ENCODE results near the gene CXCL8.

CXCL8 gene

DNA sequence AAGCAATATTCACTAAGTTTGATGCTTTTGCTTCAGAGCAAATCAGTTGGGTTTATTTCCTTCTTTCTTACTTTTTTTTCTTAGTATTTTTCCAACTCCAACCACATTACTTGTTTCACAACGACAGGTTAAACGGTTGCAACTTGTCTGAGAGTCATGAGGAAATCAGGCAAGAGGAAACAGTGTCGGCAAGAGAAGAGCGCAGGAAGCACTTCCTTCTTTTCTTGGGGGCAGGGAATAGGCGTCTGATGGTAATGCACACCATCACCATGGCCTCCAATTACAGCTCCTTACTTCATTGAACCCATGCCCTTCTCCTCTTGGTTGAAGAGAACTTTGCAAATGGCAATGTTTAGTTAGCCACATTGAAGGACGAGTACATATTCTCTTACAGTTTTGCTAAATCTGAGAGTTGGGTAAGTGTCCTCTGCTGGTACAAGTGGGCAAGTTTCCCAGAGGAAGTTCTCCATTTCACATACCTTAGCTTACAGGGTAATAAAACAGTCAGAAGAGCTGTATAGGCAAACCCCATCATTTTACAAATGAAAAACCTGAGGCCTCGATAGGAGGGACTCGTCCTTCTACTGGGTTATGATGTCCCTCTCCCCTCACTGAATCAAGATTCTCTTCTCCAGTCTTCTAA, 8.3 kb upstream of the CXCL8 start:
- Histone ChIP-seq H3K9me3 (ENCODE audit: low read length) (no peaks in the 10 kb centered on the region), H3K4me1 (ENCODE audit: insufficient read depth, low read length) (peaks cover 4% of the 10 kb centered on the region), H3K9ac (ENCODE audit: low read length) (no peak overlapping the region), H3K27me3 (ENCODE audit: control insufficient read depth in 1 of 2, insufficient read depth in 2 of 2, low read length in 2 of 2) (no peaks in the 10 kb centered on the region), H3K4me3 (ENCODE audit: low read depth in 1 of 2, low read length in 2 of 2) (no peak overlapping the region), H3K27ac (ENCODE audit: low read depth, low read length) (no peak overlapping the region), H3K36me3 (ENCODE audit: insufficient read depth, low read length) (no peaks in the 10 kb centered on the region)

DNA sequence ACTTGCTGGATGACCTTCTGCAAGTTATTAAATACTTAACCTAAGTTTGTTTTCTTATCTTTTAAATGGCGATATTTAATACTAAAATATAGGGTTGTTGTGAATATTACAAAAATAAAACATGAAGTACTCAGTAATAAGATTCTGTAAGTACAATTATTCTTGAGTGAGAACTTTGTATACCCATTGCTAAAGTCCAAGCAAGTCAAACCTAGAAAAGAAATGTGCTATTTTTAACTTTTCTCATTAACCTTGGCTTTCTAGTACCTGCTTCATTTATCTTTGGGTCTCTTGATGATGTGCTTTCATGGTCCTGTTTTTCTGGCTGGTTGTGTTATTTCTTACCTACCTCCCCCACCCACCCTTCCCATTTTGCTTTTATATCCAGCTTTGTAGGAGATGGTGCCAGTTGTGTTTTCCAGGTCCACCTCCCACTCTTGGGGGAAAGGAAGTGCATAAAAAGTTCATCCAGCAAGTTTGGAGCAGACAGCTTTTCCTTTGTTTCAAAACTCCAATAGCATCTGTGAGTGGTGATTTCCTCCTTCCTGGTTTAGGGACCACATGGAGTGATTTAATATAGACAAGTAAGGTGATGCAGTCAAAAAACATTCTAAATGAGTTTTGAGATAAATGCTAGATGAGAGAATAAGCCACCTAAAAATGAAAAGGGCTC, 7.5 kb upstream of the CXCL8 start:
- H3K9me3 ChIP-seq (ENCODE audit: low read length) = no peaks in the 10 kb centered on the region
- H3K9ac ChIP-seq (ENCODE audit: low read length) = no peak overlapping the region
- H3K4me3 ChIP-seq (ENCODE audit: low read depth in 1 of 2, low read length in 2 of 2) = no peak overlapping the region
- H3K36me3 ChIP-seq (ENCODE audit: insufficient read depth, low read length) = no peaks in the 10 kb centered on the region
- H3K27ac ChIP-seq (ENCODE audit: low read depth, low read length) = no peak overlapping the region
- peaks cover 4% of the 10 kb centered on the region for H3K4me1 ChIP-seq (ENCODE audit: insufficient read depth, low read length)
- no peaks in the 10 kb centered on the region for H3K27me3 ChIP-seq (ENCODE audit: control insufficient read depth in 1 of 2, insufficient read depth in 2 of 2, low read length in 2 of 2)

DNA sequence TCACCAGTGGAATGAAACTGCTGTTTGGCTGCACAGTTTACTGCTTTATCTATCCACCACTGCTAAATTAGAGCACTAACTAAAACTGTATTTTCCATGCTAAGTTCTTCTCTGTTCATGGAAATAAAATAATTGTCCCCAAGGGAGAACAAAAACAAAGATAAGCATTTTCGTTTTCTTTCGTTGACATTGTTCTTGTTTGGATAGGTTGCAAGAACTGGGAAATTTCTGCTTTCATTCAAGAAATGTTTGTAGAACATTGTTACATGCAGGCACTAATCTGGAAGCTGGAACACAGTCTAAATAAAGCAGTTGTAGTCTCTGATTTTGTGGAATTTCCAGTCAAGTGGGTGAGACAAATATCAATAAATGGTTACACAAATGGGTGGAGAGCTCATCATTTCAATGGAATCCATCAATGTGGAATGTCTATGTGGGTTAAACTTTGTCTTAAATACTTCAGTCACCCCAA, 5.8 kb upstream of the CXCL8 start:
- Histone ChIP-seq H3K4me3 (ENCODE audit: low read depth in 1 of 2, low read length in 2 of 2) (no peak overlapping the region), H3K27ac (ENCODE audit: low read depth, low read length) (no peak overlapping the region), H3K36me3 (ENCODE audit: insufficient read depth, low read length) (no peaks in the 10 kb centered on the region), H3K27me3 (ENCODE audit: control insufficient read depth in 1 of 2, insufficient read depth in 2 of 2, low read length in 2 of 2) (no peaks in the 10 kb centered on the region), H3K9me3 (ENCODE audit: low read length) (no peaks in the 10 kb centered on the region), H3K4me1 (ENCODE audit: insufficient read depth, low read length) (peaks cover 4% of the 10 kb centered on the region), H3K9ac (ENCODE audit: low read length) (no peak overlapping the region)

DNA sequence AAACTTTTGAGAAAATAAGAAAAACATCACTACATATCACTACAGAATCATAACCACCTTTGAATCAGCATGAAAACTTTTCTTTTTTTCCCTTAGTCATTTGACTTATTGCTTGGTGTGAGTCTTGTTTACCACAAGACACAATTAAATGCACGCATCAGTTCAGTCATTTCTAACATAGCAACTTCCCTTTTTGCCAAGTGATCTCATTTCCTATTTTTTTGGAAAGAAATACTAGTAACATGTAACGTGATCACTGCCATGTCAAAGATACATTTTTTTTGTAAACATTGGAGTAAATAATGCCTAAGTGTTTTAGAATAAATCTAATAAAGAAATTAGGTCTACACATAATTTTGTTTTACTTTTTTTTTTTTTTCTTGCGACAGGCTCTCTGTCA, 5.1 kb upstream of the CXCL8 start:
- H3K27ac ChIP-seq (ENCODE audit: low read depth, low read length) = no peak overlapping the region
- H3K9me3 ChIP-seq (ENCODE audit: low read length) = no peaks in the 10 kb centered on the region
- no peak overlapping the region for H3K9ac ChIP-seq (ENCODE audit: low read length)
- peaks cover 4% of the 10 kb centered on the region for H3K4me1 ChIP-seq (ENCODE audit: insufficient read depth, low read length)
- H3K4me3 ChIP-seq (ENCODE audit: low read depth in 1 of 2, low read length in 2 of 2) = no peak overlapping the region
- H3K27me3 ChIP-seq (ENCODE audit: control insufficient read depth in 1 of 2, insufficient read depth in 2 of 2, low read length in 2 of 2) = no peaks in the 10 kb centered on the region
- no peaks in the 10 kb centered on the region for H3K36me3 ChIP-seq (ENCODE audit: insufficient read depth, low read length)

DNA sequence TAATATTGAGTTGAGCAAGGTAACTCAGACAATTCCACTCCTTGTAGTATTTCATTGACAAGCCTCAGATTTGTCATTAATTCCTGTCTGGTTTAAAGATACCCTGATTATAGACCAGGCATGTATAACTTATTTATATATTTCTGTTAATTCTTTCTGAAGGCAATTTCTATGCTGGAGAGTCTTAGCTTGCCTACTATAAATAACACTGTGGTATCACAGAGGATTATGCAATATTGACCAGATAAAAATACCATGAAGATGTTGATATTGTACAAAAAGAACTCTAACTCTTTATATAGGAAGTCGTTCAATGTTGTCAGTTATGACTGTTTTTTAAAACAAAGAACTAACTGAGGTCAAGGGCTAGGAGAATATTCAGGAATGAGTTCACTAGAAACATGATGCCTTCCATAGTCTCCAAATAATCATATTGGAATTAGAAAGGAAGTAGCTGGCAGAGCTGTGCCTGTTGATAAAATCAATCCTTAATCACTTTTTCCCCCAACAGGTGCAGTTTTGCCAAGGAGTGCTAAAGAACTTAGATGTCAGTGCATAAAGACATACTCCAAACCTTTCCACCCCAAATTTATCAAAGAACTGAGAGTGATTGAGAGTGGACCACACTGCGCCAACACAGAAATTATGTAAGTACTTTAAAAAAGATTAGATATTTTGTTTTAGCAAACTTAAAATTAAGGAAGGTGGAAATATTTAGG, 821 bp downstream of the CXCL8 start:
- Histone ChIP-seq H3K27me3 (ENCODE audit: control insufficient read depth in 1 of 2, insufficient read depth in 2 of 2, low read length in 2 of 2) (no peaks in the 10 kb centered on the region), H3K27ac (ENCODE audit: low read depth, low read length) (no peak overlapping the region), H3K4me1 (ENCODE audit: insufficient read depth, low read length) (no peaks in the 10 kb centered on the region), H3K36me3 (ENCODE audit: insufficient read depth, low read length) (no peaks in the 10 kb centered on the region), H3K9ac (ENCODE audit: low read length) (no peak overlapping the region), H3K4me3 (ENCODE audit: low read depth in 1 of 2, low read length in 2 of 2) (no peak overlapping the region), H3K9me3 (ENCODE audit: low read length) (no peaks in the 10 kb centered on the region)

DNA sequence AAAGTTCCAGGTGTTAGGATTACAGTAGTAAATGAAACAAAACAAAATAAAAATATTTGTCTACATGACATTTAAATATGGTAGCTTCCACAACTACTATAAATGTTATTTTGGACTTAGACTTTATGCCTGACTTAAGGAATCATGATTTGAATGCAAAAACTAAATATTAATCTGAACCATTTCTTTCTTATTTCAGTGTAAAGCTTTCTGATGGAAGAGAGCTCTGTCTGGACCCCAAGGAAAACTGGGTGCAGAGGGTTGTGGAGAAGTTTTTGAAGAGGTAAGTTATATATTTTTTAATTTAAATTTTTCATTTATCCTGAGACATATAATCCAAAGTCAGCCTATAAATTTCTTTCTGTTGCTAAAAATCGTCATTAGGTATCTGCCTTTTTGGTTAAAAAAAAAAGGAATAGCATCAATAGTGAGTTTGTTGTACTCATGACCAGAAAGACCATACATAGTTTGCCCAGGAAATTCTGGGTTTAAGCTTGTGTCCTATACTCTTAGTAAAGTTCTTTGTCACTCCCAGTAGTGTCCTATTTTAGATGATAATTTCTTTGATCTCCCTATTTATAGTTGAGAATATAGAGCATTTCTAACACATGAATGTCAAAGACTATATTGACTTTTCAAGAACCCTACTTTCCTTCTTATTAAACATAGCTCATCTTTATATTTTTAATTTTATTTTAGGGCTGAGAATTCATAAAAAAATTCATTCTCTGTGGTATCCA, 1.6 kb downstream of the CXCL8 start:
- H3K27ac ChIP-seq (ENCODE audit: low read depth, low read length) = no peak overlapping the region
- no peaks in the 10 kb centered on the region for H3K9me3 ChIP-seq (ENCODE audit: low read length)
- no peak overlapping the region for H3K9ac ChIP-seq (ENCODE audit: low read length)
- H3K36me3 ChIP-seq (ENCODE audit: insufficient read depth, low read length) = no peaks in the 10 kb centered on the region
- no peak overlapping the region for H3K4me3 ChIP-seq (ENCODE audit: low read depth in 1 of 2, low read length in 2 of 2)
- H3K27me3 ChIP-seq (ENCODE audit: control insufficient read depth in 1 of 2, insufficient read depth in 2 of 2, low read length in 2 of 2) = no peaks in the 10 kb centered on the region
- H3K4me1 ChIP-seq (ENCODE audit: insufficient read depth, low read length) = no peaks in the 10 kb centered on the region

DNA sequence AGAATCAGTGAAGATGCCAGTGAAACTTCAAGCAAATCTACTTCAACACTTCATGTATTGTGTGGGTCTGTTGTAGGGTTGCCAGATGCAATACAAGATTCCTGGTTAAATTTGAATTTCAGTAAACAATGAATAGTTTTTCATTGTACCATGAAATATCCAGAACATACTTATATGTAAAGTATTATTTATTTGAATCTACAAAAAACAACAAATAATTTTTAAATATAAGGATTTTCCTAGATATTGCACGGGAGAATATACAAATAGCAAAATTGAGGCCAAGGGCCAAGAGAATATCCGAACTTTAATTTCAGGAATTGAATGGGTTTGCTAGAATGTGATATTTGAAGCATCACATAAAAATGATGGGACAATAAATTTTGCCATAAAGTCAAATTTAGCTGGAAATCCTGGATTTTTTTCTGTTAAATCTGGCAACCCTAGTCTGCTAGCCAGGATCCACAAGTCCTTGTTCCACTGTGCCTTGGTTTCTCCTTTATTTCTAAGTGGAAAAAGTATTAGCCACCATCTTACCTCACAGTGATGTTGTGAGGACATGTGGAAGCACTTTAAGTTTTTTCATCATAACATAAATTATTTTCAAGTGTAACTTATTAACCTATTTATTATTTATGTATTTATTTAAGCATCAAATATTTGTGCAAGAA, 2.3 kb downstream of the CXCL8 start:
- H3K9ac ChIP-seq (ENCODE audit: low read length) = no peak overlapping the region
- H3K4me3 ChIP-seq (ENCODE audit: low read depth in 1 of 2, low read length in 2 of 2) = no peak overlapping the region
- H3K9me3 ChIP-seq (ENCODE audit: low read length) = no peaks in the 10 kb centered on the region
- H3K36me3 ChIP-seq (ENCODE audit: insufficient read depth, low read length) = no peaks in the 10 kb centered on the region
- H3K27ac ChIP-seq (ENCODE audit: low read depth, low read length) = no peak overlapping the region
- no peaks in the 10 kb centered on the region for H3K4me1 ChIP-seq (ENCODE audit: insufficient read depth, low read length)
- no peaks in the 10 kb centered on the region for H3K27me3 ChIP-seq (ENCODE audit: control insufficient read depth in 1 of 2, insufficient read depth in 2 of 2, low read length in 2 of 2)

DNA sequence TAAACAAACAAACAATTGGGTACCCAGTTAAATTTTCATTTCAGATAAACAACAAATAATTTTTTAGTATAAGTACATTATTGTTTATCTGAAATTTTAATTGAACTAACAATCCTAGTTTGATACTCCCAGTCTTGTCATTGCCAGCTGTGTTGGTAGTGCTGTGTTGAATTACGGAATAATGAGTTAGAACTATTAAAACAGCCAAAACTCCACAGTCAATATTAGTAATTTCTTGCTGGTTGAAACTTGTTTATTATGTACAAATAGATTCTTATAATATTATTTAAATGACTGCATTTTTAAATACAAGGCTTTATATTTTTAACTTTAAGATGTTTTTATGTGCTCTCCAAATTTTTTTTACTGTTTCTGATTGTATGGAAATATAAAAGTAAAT, 2.9 kb downstream of the CXCL8 start:
- no peak overlapping the region for H3K4me3 ChIP-seq (ENCODE audit: low read depth in 1 of 2, low read length in 2 of 2)

DNA sequence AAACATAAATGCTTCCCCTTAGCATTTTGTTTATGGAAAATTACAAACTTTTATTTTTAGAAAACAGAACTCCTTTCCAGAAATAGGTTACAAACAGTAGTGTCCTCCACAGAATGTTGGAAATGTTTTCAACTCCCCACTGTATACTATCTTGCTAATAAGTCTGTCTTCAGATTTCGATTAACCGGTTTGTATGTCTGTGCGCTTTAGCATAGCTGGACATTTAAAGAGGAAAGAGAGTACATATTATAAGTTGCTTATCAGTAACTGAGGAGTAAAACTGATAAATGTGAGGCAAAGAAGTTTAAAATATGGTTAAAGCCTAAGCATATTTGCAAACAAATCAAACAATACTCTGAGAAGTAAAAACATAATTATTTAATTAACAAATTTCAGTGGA, 3.4 kb downstream of the CXCL8 start:
- H3K4me3 ChIP-seq (ENCODE audit: low read depth in 1 of 2, low read length in 2 of 2) = no peak overlapping the region
- H3K4me1 ChIP-seq (ENCODE audit: insufficient read depth, low read length) = no peaks in the 10 kb centered on the region
- H3K36me3 ChIP-seq (ENCODE audit: insufficient read depth, low read length) = no peaks in the 10 kb centered on the region
- no peaks in the 10 kb centered on the region for H3K27me3 ChIP-seq (ENCODE audit: control insufficient read depth in 1 of 2, insufficient read depth in 2 of 2, low read length in 2 of 2)
- no peaks in the 10 kb centered on the region for H3K9me3 ChIP-seq (ENCODE audit: low read length)
- no peak overlapping the region for H3K9ac ChIP-seq (ENCODE audit: low read length)
- H3K27ac ChIP-seq (ENCODE audit: low read depth, low read length) = no peak overlapping the region

More for the DNA sequence above, 2.9 kb downstream of the CXCL8 start:
- Histone ChIP-seq H3K27ac (ENCODE audit: low read depth, low read length) (no peak overlapping the region), H3K4me1 (ENCODE audit: insufficient read depth, low read length) (no peaks in the 10 kb centered on the region), H3K27me3 (ENCODE audit: control insufficient read depth in 1 of 2, insufficient read depth in 2 of 2, low read length in 2 of 2) (no peaks in the 10 kb centered on the region), H3K36me3 (ENCODE audit: insufficient read depth, low read length) (no peaks in the 10 kb centered on the region), H3K9ac (ENCODE audit: low read length) (no peak overlapping the region), H3K9me3 (ENCODE audit: low read length) (no peaks in the 10 kb centered on the region)

DNA sequence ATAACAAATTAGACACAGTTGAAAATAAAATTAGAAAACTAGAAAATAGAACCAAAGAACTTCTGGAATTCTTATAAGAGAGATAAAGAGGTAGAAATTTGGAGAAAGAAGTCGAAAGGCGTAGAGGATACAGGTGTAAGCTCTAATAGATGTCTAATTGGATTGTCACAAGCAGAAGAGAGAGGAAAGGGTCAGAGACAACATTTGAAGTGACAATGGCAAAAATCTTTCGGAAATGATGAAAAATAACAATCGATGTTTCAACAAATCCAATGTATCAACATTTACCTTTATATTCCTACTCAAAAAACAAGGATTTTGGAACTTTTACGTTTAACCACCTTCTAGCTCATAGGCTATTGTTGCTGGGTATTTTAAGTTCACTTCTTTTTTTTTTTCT, 3.8 kb downstream of the CXCL8 start:
- Histone ChIP-seq H3K4me1 (ENCODE audit: insufficient read depth, low read length) (no peaks in the 10 kb centered on the region), H3K36me3 (ENCODE audit: insufficient read depth, low read length) (no peaks in the 10 kb centered on the region), H3K27me3 (ENCODE audit: control insufficient read depth in 1 of 2, insufficient read depth in 2 of 2, low read length in 2 of 2) (no peaks in the 10 kb centered on the region), H3K4me3 (ENCODE audit: low read depth in 1 of 2, low read length in 2 of 2) (no peak overlapping the region), H3K27ac (ENCODE audit: low read depth, low read length) (no peak overlapping the region), H3K9me3 (ENCODE audit: low read length) (no peaks in the 10 kb centered on the region), H3K9ac (ENCODE audit: low read length) (no peak overlapping the region)

DNA sequence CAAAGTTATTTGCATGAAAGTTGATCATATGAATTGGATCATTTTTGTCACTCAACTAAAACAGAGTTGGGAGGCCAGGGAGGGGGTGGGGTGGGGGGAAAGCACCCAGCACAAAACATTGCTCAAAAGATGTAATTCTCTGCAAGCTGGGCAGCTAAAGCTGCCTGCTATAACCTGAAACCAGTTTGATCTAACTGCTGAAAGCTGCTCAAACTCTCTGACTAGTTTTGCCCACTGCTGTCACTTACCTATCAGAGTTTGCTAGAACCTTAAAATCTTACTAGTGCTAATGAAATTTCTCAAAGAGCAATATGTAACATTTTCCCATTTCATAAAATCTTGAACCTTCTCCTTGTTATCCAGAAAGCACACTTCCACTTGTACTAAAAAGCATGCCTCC, 10.4 kb downstream of the CXCL8 start:
- no peak overlapping the region for H3K4me3 ChIP-seq (ENCODE audit: low read depth in 1 of 2, low read length in 2 of 2)

More for the DNA sequence above, 10.4 kb downstream of the CXCL8 start:
- no peak overlapping the region for H3K27ac ChIP-seq (ENCODE audit: low read depth, low read length)
- H3K27me3 ChIP-seq (ENCODE audit: control insufficient read depth in 1 of 2, insufficient read depth in 2 of 2, low read length in 2 of 2) = no peaks in the 10 kb centered on the region
- no peaks in the 10 kb centered on the region for H3K36me3 ChIP-seq (ENCODE audit: insufficient read depth, low read length)
- H3K9ac ChIP-seq (ENCODE audit: low read length) = no peak overlapping the region
- H3K4me1 ChIP-seq (ENCODE audit: insufficient read depth, low read length) = no peaks in the 10 kb centered on the region
- no peaks in the 10 kb centered on the region for H3K9me3 ChIP-seq (ENCODE audit: low read length)

Measured in muscle layer of colon (tissue), 2 donors.